ENCODE results near the gene BSND. TPM values are rescaled to one million over a fixed set of nuclear protein-coding genes. Genes with fewer than 3 reads are reported as not detected.

BSND gene
- total RNA-seq, 1 experiment from 2014 or later, result 0.17 TPM

DNA sequence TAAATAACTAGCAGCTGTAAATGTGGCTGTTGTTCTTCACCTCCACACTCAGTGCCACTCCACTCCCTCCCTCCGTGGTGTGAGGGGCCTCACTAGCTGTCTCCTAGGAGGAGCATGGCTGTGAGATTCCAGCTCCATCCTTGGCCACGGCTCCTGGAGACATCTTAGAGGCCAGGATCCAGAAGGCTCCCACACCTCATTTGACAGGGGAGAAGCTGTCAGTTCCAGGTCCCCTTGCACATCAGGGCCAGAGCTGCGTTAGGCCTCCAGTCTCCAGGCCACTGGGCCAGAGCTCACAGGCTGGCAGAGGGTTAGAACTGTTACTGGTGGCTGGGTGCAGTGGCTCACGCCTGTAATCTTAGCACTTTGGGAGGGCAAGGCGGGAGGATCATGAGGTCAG, 55.7 kb downstream of the BSND start:
- WGBS (ENCODE audit: extremely low coverage, insufficient read length, low lambda C conversion rate), result no CpG with 5 or more reads among the region's 5 CpGs
- H2BK20ac ChIP-seq (ENCODE audit: low read depth, low read length, poor library complexity, severe bottlenecking), result no peak overlapping the region

More for the DNA sequence above, 55.7 kb downstream of the BSND start:
- DNase-seq, result peak; percentile 19
- no peak overlapping the region for H2AFZ ChIP-seq (ENCODE audit: low read length)
- no peaks in the 10 kb centered on the region for H3K23me2 ChIP-seq (ENCODE audit: insufficient read length, low read depth, low read length, poor library complexity, severe bottlenecking)
- no peaks in the 10 kb centered on the region for H3K27me3 Mint-ChIP-seq (ENCODE audit: low read depth)
- no peak overlapping the region for H3K56ac ChIP-seq (ENCODE audit: insufficient read length, low read depth, low read length)
- no peak overlapping the region for H3K23ac ChIP-seq (ENCODE audit: insufficient read length, low read depth, low read length)
- no peak overlapping the region for H2BK120ac ChIP-seq (ENCODE audit: low read depth, low read length, poor library complexity, severe bottlenecking)
- H3K9me3 Mint-ChIP-seq, result no peaks in the 10 kb centered on the region
- no peak overlapping the region for H4K91ac ChIP-seq (ENCODE audit: insufficient read length, low read depth, low read length)
- no peak overlapping the region for H2AK5ac ChIP-seq (ENCODE audit: insufficient read length, low read length)
- no peak overlapping the region for H4K8ac ChIP-seq (replicated peaks; ENCODE audit: insufficient read length, low read depth, low read length)
- no peaks in the 10 kb centered on the region for H3K9me3 ChIP-seq (ENCODE audit: control insufficient read depth, low read depth, low read length)
- H3K4ac ChIP-seq (ENCODE audit: low read depth, low read length), result no peak overlapping the region
- no peak overlapping the region for H3K4me2 ChIP-seq (ENCODE audit: insufficient read depth, insufficient read length, low read length)
- H3K4me3 Mint-ChIP-seq, result no peak overlapping the region
- no peak overlapping the region for H2BK12ac ChIP-seq (ENCODE audit: insufficient read length, low read depth, low read length)
- H2BK15ac ChIP-seq (ENCODE audit: low read depth, low read length), result no peak overlapping the region
- H4K5ac ChIP-seq (ENCODE audit: insufficient read length, low read depth, low read length), result no peak overlapping the region
- H3K4me1 Mint-ChIP-seq, result no peaks in the 10 kb centered on the region
- peaks cover 18 to 54% (median 28%) of the 10 kb centered on the region in 3 experiments; a peak in 6 of 7 replicates for H3K36me3 Mint-ChIP-seq (ENCODE audit: insufficient read depth in 1 of 3, low read depth in 3 of 3)
- H3T11ph ChIP-seq (ENCODE audit: low read length), result no peak overlapping the region
- H3K27ac ChIP-seq (ENCODE audit: insufficient read length, low read depth, low read length), result no peak overlapping the region
- H3K27me3 ChIP-seq (ENCODE audit: insufficient read depth, low read length), result no peaks in the 10 kb centered on the region
- no peaks in the 10 kb centered on the region for H3K79me2 ChIP-seq (ENCODE audit: insufficient read depth, low read length)
- no peak overlapping the region for H3K14ac ChIP-seq (ENCODE audit: insufficient read depth, low read length)
- H4K20me1 ChIP-seq (ENCODE audit: control insufficient read depth, insufficient read depth, insufficient read length), result peaks cover 4% of the 10 kb centered on the region
- TF ChIP-seq, protein P1, sequence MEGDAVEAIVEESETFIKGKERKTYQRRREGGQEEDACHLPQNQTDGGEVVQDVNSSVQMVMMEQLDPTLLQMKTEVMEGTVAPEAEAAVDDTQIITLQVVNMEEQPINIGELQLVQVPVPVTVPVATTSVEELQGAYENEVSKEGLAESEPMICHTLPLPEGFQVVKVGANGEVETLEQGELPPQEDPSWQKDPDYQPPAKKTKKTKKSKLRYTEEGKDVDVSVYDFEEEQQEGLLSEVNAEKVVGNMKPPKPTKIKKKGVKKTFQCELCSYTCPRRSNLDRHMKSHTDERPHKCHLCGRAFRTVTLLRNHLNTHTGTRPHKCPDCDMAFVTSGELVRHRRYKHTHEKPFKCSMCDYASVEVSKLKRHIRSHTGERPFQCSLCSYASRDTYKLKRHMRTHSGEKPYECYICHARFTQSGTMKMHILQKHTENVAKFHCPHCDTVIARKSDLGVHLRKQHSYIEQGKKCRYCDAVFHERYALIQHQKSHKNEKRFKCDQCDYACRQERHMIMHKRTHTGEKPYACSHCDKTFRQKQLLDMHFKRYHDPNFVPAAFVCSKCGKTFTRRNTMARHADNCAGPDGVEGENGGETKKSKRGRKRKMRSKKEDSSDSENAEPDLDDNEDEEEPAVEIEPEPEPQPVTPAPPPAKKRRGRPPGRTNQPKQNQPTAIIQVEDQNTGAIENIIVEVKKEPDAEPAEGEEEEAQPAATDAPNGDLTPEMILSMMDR (conservative IDR thresholded peaks at IDR 0.05), result no peak
- H3K18ac ChIP-seq (ENCODE audit: insufficient read length, low read depth, low read length), result no peak overlapping the region
- H3K79me1 ChIP-seq (ENCODE audit: insufficient read depth, low read depth, low read length, poor library complexity, severe bottlenecking), result no peaks in the 10 kb centered on the region
- no peak overlapping the region for H3K9ac ChIP-seq (ENCODE audit: extremely low read depth, insufficient read length, low read length)
- H3K4me1 ChIP-seq (ENCODE audit: insufficient read depth, low read length), result no peaks in the 10 kb centered on the region
- H3K27ac Mint-ChIP-seq, result peak overlapping the region in 1 of 3 experiments; percentile 34; a peak in 1 of 7 replicates
- no peak overlapping the region for H2BK5ac ChIP-seq (ENCODE audit: insufficient read length, low read length)
